Smooth muscle cell (in vitro differentiated cells): ENCODE data around the gene UVSSA. TPM values are rescaled to one million over a fixed set of nuclear protein-coding genes. Genes with fewer than 3 reads are reported as not detected.

Experiments
- DNase-seq: peaks from one replicate; lab custom pipeline; 2025; ENCODE audit not compliant: unreplicated experiment; lab: John Stamatoyannopoulos, UW
- H2AFZ ChIP-seq: fragments of 200-600 bp; sonication (generic); 2 replicates; pipeline ENCODE4 v1.6.0; 2016; ENCODE audit warnings: antibody characterized with exemption, low read depth, mild to moderate bottlenecking
- H3F3A ChIP-seq: fragments of 200-600 bp; sonication (generic); 2 replicates; pipeline ENCODE4 v1.6.0; 2017; ENCODE audit warnings: antibody characterized with exemption, low read depth
- H3K27ac ChIP-seq: fragments of 200-600 bp; sonication (generic); 2 replicates; pipeline ENCODE4 v1.5.1; 2016; ENCODE audit warnings: low read depth, mild to moderate bottlenecking
- H3K27me3 ChIP-seq: fragments of 200-600 bp; sonication (generic); 2 replicates; pipeline ENCODE4 v1.6.1; 2016; ENCODE audit warnings: low read depth, mild to moderate bottlenecking
- H3K36me3 ChIP-seq: fragments of 200-600 bp; sonication (generic); 2 replicates; pipeline ENCODE4 v1.5.1; 2016; ENCODE audit warnings: low read depth
- H3K4me1 ChIP-seq: fragments of 200-600 bp; sonication (generic); 2 replicates; pipeline ENCODE4 v1.5.1; 2016; ENCODE audit warnings: low read depth
- H3K4me2 ChIP-seq: fragments of 200-600 bp; sonication (generic); 2 replicates; pipeline ENCODE4 v1.6.0; 2016; ENCODE audit warnings: mild to moderate bottlenecking
- H3K4me3 ChIP-seq: fragments of 200-600 bp; sonication (generic); 2 replicates; pipeline ENCODE4 v1.5.1; 2016; ENCODE audit warnings: mild to moderate bottlenecking
- H3K79me2 ChIP-seq: fragments of 200-600 bp; sonication (generic); 2 replicates; pipeline ENCODE4 v1.6.0; 2016; ENCODE audit warnings: low read depth, mild to moderate bottlenecking
- H3K9ac ChIP-seq: fragments of 200-600 bp; sonication (generic); 2 replicates; pipeline ENCODE4 v1.6.0; 2016; ENCODE audit warnings: low read depth
- H3K9me3 ChIP-seq: fragments of 200-600 bp; sonication (generic); replicated peaks from 2 replicates; pipeline ENCODE4 v1.5.1; 2016; ENCODE audit warnings: low read depth
- H4K20me1 ChIP-seq: fragments of 200-600 bp; sonication (generic); 2 replicates; pipeline ENCODE4 v1.6.0; 2016; ENCODE audit warnings: low read depth
- WGBS: methylation state at CpG from one replicate; pipeline ENCODE4 v1.1.7; 2016; ENCODE audit warnings: low lambda C conversion rate; 5-methylcytosine and 5-hydroxymethylcytosine counted together
- polyA plus RNA-seq: library from polyadenylated mRNA; unstranded; fragments of >200 nt; fragmentation: Nextera tagmentation; extraction: Ambion mirVana; gene quantifications from 2 replicates; pipeline ENCODE4 v1.2.1, GENCODE V29; 2016
- total RNA-seq: library from RNA; depleted of rRNA; stranded (reverse); fragments of >200 nt; gene quantifications from 2 replicates; pipeline ENCODE4 v1.2.3, GENCODE V29; 2014
- TF ChIP-seq, protein P1 (sequence below): fragments of 200-600 bp; sonication (generic); IDR thresholded peaks from 2 replicates; pipeline ENCODE4 v1.5.1; 2017; ENCODE audit warnings: borderline replicate concordance, mild to moderate bottlenecking, antibody characterized with exemption; ENCODE audit not compliant: insufficient read depth, poor library complexity, severe bottlenecking

Gene UVSSA
- total and polyA plus RNA-seq, 2 experiments from 2014 or later = 9.0 to 13.0 TPM

DNA sequence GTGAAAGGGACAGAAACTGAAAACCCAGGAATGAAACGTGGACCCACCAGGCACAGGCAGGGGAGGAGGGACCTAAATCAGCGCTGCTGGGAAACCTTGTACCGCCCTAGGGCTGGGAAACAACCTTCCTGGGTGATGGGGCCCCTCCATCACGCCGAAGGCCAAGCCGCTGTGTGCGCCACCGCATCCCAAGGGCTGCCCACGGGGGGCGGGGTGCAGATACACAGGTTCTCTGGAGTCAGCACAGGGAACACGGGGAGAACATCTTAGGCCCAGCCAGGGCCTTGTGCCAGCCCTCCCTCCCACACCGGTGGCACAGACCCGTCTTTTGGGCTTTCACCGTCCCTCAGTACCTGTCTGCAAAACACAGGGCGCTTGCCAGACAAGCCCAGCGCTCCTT, 13.0 kb downstream of the UVSSA start:
- Histone ChIP-seq H3K27me3 (no peaks in the 10 kb centered on the region), H3K79me2 (no peaks in the 10 kb centered on the region), H4K20me1 (peaks cover 31% of the 10 kb centered on the region), H3K9ac (no peak overlapping the region), H3K4me1 (no peaks in the 10 kb centered on the region), H3K36me3 (no peaks in the 10 kb centered on the region), H3K4me2 (no peak overlapping the region), H3F3A (no peaks in the 10 kb centered on the region), H3K9me3 (no peaks in the 10 kb centered on the region), H3K27ac (no peak overlapping the region), H2AFZ (no peak overlapping the region), H3K4me3 (no peak overlapping the region)
- no peak for DNase-seq
- TF ChIP-seq, protein P1, sequence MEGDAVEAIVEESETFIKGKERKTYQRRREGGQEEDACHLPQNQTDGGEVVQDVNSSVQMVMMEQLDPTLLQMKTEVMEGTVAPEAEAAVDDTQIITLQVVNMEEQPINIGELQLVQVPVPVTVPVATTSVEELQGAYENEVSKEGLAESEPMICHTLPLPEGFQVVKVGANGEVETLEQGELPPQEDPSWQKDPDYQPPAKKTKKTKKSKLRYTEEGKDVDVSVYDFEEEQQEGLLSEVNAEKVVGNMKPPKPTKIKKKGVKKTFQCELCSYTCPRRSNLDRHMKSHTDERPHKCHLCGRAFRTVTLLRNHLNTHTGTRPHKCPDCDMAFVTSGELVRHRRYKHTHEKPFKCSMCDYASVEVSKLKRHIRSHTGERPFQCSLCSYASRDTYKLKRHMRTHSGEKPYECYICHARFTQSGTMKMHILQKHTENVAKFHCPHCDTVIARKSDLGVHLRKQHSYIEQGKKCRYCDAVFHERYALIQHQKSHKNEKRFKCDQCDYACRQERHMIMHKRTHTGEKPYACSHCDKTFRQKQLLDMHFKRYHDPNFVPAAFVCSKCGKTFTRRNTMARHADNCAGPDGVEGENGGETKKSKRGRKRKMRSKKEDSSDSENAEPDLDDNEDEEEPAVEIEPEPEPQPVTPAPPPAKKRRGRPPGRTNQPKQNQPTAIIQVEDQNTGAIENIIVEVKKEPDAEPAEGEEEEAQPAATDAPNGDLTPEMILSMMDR = no peak
- WGBS = 94% methylated on average over 16 of the region's 16 CpGs

DNA sequence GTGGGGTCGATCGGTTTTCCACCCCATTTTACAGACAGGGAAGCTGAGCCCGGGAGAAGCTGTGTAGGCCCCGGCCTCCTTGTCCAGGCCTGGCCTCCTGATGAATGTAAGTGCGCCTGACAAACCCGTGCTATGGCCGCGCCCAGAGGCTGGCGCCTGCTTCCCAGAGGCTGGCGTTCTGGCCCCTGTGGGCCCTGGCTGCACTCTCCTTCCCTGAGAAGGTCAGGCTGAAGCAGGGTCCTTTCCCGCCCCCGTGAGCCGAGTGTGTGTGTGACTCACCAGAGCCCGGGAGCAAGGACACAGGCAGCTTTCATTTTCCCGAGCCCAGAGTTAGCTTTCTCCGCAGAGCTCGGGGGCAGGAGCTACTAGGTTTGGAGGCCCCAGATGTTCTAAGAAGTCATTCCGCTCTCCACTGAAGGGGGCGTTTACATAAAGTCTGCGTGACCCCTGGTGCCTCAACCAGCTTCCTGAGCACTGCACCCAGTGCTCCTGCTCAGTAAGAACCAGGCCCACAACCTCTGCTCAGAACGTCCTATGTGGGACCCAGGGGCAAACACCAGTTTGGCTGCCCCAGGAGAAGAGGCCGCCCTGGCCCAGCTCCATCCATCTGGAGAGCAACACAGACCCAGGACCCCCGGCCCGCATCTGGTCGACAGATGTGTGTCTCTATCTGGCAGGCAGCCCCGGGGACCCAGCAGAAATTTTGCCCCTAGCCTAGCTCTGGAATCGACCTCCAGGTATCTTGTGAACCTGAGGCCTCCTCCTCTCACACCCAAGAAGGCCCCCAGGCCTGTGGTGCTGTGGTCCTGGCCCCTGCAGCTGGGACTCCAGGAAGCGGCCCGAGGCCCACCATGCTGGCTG, 13.6 kb downstream of the UVSSA start:
- 68% methylated on average over 29 of the region's 29 CpGs for whole genome bisulfite sequencing
- Histone ChIP-seq H3K27ac (no peak overlapping the region), H3K9me3 (no peaks in the 10 kb centered on the region), H3K9ac (no peak overlapping the region), H3F3A (no peaks in the 10 kb centered on the region), H2AFZ (no peak overlapping the region), H3K4me1 (no peaks in the 10 kb centered on the region), H4K20me1 (peaks cover 38% of the 10 kb centered on the region), H3K79me2 (no peaks in the 10 kb centered on the region), H3K27me3 (no peaks in the 10 kb centered on the region), H3K4me2 (no peak overlapping the region), H3K36me3 (no peaks in the 10 kb centered on the region), H3K4me3 (no peak overlapping the region)
- DNase-seq = no peak
- TF ChIP-seq, protein P1 = no peak

DNA sequence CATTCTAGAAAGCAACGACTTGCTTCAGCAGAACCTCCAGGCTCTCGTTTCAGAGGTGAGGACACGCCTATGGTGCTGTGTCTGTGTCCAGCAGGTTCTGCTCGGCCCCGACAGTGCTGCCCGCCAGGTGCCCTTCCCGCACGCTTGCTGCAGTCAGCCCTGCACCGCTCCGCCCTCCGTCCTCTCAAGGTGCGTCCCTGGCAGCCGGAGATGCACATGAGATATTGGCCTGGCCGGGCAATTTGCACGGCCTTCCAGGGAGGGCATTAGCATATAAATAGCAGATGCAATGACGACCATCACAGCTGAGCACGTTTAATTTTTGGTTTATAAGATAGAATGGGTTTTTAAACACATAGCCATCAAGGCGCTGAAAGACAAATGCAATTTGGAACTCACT, 14.4 kb downstream of the UVSSA start:
- Histone ChIP-seq H3K4me1 (no peaks in the 10 kb centered on the region), H3K9me3 (no peaks in the 10 kb centered on the region), H3K4me3 (no peak overlapping the region), H3K79me2 (no peaks in the 10 kb centered on the region), H3K27me3 (no peaks in the 10 kb centered on the region), H4K20me1 (peaks cover 46% of the 10 kb centered on the region), H2AFZ (no peak overlapping the region), H3F3A (no peaks in the 10 kb centered on the region), H3K9ac (no peak overlapping the region), H3K36me3 (no peaks in the 10 kb centered on the region), H3K27ac (no peak overlapping the region), H3K4me2 (no peak overlapping the region)
- WGBS = 91% methylated on average over 14 of the region's 18 CpGs
- TF ChIP-seq, protein P1 = no peak
- DNase-seq = no peak

DNA sequence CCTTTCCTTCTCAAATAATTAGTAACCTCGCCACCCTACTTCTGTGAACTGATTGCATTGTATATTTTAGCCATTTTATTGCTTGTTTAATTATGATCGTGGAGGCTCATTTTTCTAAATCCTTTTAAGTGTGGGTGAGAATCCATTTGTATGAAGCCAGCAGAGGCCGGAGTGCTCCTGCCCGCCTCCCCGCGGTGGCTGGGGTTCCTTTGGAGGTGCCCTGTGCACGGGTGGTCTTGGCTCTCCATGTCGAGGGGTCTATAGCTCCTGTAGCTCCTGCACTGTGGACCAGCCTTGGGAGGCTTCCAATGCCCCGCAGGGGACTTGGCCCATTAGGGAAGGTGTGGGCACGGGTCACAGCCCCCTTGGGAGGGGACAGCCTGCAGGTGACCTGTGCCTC, 15.0 kb downstream of the UVSSA start:
- Histone ChIP-seq H3K9me3 (no peaks in the 10 kb centered on the region), H3K4me1 (no peaks in the 10 kb centered on the region), H3K4me2 (no peak overlapping the region), H3K27ac (no peak overlapping the region), H2AFZ (no peak overlapping the region), H3K36me3 (no peaks in the 10 kb centered on the region), H3K27me3 (no peaks in the 10 kb centered on the region), H3K79me2 (no peaks in the 10 kb centered on the region), H3K9ac (no peak overlapping the region), H3K4me3 (no peak overlapping the region), H4K20me1 (peaks cover 47% of the 10 kb centered on the region), H3F3A (no peaks in the 10 kb centered on the region)
- 98% methylated on average over 10 of the region's 10 CpGs for WGBS
- no peak for DNase-seq
- TF ChIP-seq, protein P1 = no peak
